HepG2 (cell line): ENCODE measurements around the gene GRIK3.

Source experiments
- ATF6 ChIP-seq: sonication (generic); formaldehyde crosslinking; conservative IDR thresholded peaks from 2 replicates; pipeline ENCODE4 v1.4.0; 2020; ENCODE audit warnings: missing genetic modification reagents
- CBX2 ChIP-seq, 2 experiments: fragments of 200-600 bp in 1 of 2; sonication (generic); formaldehyde crosslinking in 1 of 2; IDR thresholded peaks; 2 replicates each; pipeline versions ENCODE4 v1.7.0 to v1.8.1; 2018 to 2022; ENCODE audit warnings: low read depth in 2 of 2, low read length in 1 of 2, mild to moderate bottlenecking in 1 of 2, missing genetic modification reagents in 1 of 2
- CEBPG ChIP-seq: IDR thresholded peaks from 2 replicates; pipeline ENCODE4 v1.6.1; 2016
- CTCF ChIP-seq: sonication (generic); formaldehyde crosslinking; IDR thresholded peaks from 2 replicates; pipeline ENCODE4 v1.5.0; 2020; ENCODE audit warnings: mild to moderate bottlenecking, missing genetic modification reagents, moderate library complexity
- E2F1 ChIP-seq: sonication (generic); formaldehyde crosslinking; IDR thresholded peaks from 2 replicates; pipeline ENCODE4 v1.5.0; 2020; ENCODE audit warnings: missing genetic modification reagents
- FUBP1 ChIP-seq: sonication (generic); formaldehyde crosslinking; IDR thresholded peaks from 2 replicates; pipeline ENCODE4 v1.5.1; 2020; ENCODE audit warnings: missing genetic modification reagents, mild to moderate bottlenecking, borderline replicate concordance
- GATAD1 ChIP-seq: IDR thresholded peaks from 2 replicates; pipeline ENCODE4 v1.6.1; 2016; ENCODE audit warnings: missing genetic modification reagents, missing compliant biosample characterization
- STAT5B ChIP-seq: sonication (generic); formaldehyde crosslinking; IDR thresholded peaks from 2 replicates; pipeline ENCODE4 v1.4.0; 2020; ENCODE audit warnings: missing genetic modification reagents
- ZNF512B ChIP-seq: sonication (generic); formaldehyde crosslinking; IDR thresholded peaks from 2 replicates; pipeline ENCODE4 v1.5.1; 2020; ENCODE audit warnings: missing genetic modification reagents, mild to moderate bottlenecking, borderline replicate concordance

- TF ChIP-seq GATAD1 (no peak), CTCF (CRISPR knock-in tag) (no peak), CBX2 (IDR thresholded peaks at IDR 0.05; ENCODE audit: low read depth, low read length) (no peak), CBX2 (CRISPR knock-in tag; IDR thresholded peaks at IDR 0.05; ENCODE audit: low read depth) (no peak), ZNF512B (CRISPR knock-in tag) (no peak), STAT5B (CRISPR knock-in tag) (no peak), ATF6 (CRISPR knock-in tag) (no peak), CEBPG (CRISPR knock-in tag) (no peak), E2F1 (CRISPR knock-in tag) (no peak), FUBP1 (CRISPR knock-in tag) (no peak)
These were observed 100.3 kb downstream of the GRIK3 start for GRCh38 chr1:36934061-36934460.
